ENCODE data around the gene DCDC1.

DCDC1 gene

GRCh38 chr11:30919389-30920152 lies 450.0 kb downstream of the DCDC1 start:
- DNase-seq (ENCODE audit: low read depth in 2 of 3, low spot score in 2 of 3), result no peak

GRCh38 chr11:30917859-30918478 lies 451.6 kb downstream of the DCDC1 start:
- DNase-seq (ENCODE audit: low read depth in 2 of 3, low spot score in 2 of 3), result no peak

- no peak for DNase-seq (ENCODE audit: low read depth in 2 of 3, low spot score in 2 of 3)
Observed at GRCh38 chr11:30917266-30917665, 452.3 kb downstream of the DCDC1 start.

- no peak for DNase-seq (ENCODE audit: low read depth in 2 of 3, low spot score in 2 of 3)
Observed at GRCh38 chr11:30916764-30917163, 452.8 kb downstream of the DCDC1 start.

- no peak for DNase-seq (ENCODE audit: low read depth in 2 of 3, low spot score in 2 of 3)
Observed at GRCh38 chr11:30914143-30914762, 455.3 kb downstream of the DCDC1 start.

- no peak for DNase-seq (ENCODE audit: low read depth in 2 of 3, low spot score in 2 of 3)
Observed at GRCh38 chr11:30911247-30911646, 458.3 kb downstream of the DCDC1 start.

GRCh38 chr11:30908857-30909256 lies 460.7 kb downstream of the DCDC1 start:
- DNase-seq (ENCODE audit: low read depth in 2 of 3, low spot score in 2 of 3), result no peak

GRCh38 chr11:30908272-30908671 lies 461.3 kb downstream of the DCDC1 start:
- no peak for DNase-seq (ENCODE audit: low read depth in 2 of 3, low spot score in 2 of 3)

- no peak for DNase-seq (ENCODE audit: low read depth in 2 of 3, low spot score in 2 of 3)
Observed at GRCh38 chr11:30902929-30903328, 466.6 kb downstream of the DCDC1 start.

- no peak for DNase-seq (ENCODE audit: low read depth in 2 of 3, low spot score in 2 of 3)
Observed at GRCh38 chr11:30895046-30895445, 474.5 kb downstream of the DCDC1 start.

- DNase-seq (ENCODE audit: low read depth in 2 of 3, low spot score in 2 of 3), result no peak
Observed at GRCh38 chr11:30893318-30893717, 476.2 kb downstream of the DCDC1 start.

- DNase-seq (ENCODE audit: low read depth in 2 of 3, low spot score in 2 of 3), result no peak
Observed at GRCh38 chr11:30889143-30889794, 480.3 kb downstream of the DCDC1 start.

GRCh38 chr11:30879322-30880005 lies 490.1 kb downstream of the DCDC1 start:
- no peak for DNase-seq (ENCODE audit: low read depth in 2 of 3, low spot score in 2 of 3)

GRCh38 chr11:30878400-30878799 lies 491.1 kb downstream of the DCDC1 start:
- no peak for DNase-seq (ENCODE audit: low read depth in 2 of 3, low spot score in 2 of 3)

GRCh38 chr11:30876663-30877396 lies 492.7 kb downstream of the DCDC1 start:
- no peak for DNase-seq (ENCODE audit: low read depth in 2 of 3, low spot score in 2 of 3)

GRCh38 chr11:30876228-30876627 lies 493.3 kb downstream of the DCDC1 start:
- DNase-seq (ENCODE audit: low read depth in 2 of 3, low spot score in 2 of 3), result no peak

GRCh38 chr11:30875806-30876205 lies 493.7 kb downstream of the DCDC1 start:
- no peak for DNase-seq (ENCODE audit: low read depth in 2 of 3, low spot score in 2 of 3)

- DNase-seq (ENCODE audit: low read depth in 2 of 3, low spot score in 2 of 3), result no peak
Observed at GRCh38 chr11:30873924-30874610, 495.5 kb downstream of the DCDC1 start.

GRCh38 chr11:30868626-30869081 lies 500.9 kb downstream of the DCDC1 start:
- DNase-seq (ENCODE audit: low read depth in 2 of 3, low spot score in 2 of 3), result no peak

- no peak for DNase-seq (ENCODE audit: low read depth in 2 of 3, low spot score in 2 of 3)
Observed at GRCh38 chr11:30863209-30863608, 506.3 kb downstream of the DCDC1 start.
